BLaER1 (cell line): Measurements from ENCODE around the gene TFF2.

Experiments
- H3K27ac ChIP-seq: shearing (Covaris generic); formaldehyde crosslinking; 2 replicates; pipeline ENCODE4 v1.8.1; 2022
- H3K27me3 ChIP-seq: shearing (Covaris generic); formaldehyde crosslinking; 2 replicates; pipeline ENCODE4 v1.8.1; 2022
- H3K36me3 ChIP-seq: shearing (Covaris generic); formaldehyde crosslinking; 2 replicates; pipeline ENCODE4 v1.8.1; 2022
- H3K4me1 ChIP-seq: shearing (Covaris generic); formaldehyde crosslinking; 2 replicates; pipeline ENCODE4 v1.8.1; 2022
- H3K4me2 ChIP-seq: shearing (Covaris generic); formaldehyde crosslinking; 2 replicates; pipeline ENCODE4 v1.8.1; 2022
- H3K4me3 ChIP-seq: shearing (Covaris generic); formaldehyde crosslinking; 2 replicates; pipeline ENCODE4 v1.8.1; 2022
- H3K9ac ChIP-seq: shearing (Covaris generic); formaldehyde crosslinking; 2 replicates; pipeline ENCODE4 v1.8.1; 2022
- H3K9me3 ChIP-seq: shearing (Covaris generic); formaldehyde crosslinking; 2 replicates; pipeline ENCODE4 v1.8.1; 2022
- H4K20me1 ChIP-seq: shearing (Covaris generic); formaldehyde crosslinking; 2 replicates; pipeline ENCODE4 v1.8.1; 2022
- Cebpa-rat ChIP-seq: shearing (Covaris generic); IDR thresholded peaks from 2 replicates; pipeline ENCODE4 v1.8.1; 2022

TFF2 gene

DNA sequence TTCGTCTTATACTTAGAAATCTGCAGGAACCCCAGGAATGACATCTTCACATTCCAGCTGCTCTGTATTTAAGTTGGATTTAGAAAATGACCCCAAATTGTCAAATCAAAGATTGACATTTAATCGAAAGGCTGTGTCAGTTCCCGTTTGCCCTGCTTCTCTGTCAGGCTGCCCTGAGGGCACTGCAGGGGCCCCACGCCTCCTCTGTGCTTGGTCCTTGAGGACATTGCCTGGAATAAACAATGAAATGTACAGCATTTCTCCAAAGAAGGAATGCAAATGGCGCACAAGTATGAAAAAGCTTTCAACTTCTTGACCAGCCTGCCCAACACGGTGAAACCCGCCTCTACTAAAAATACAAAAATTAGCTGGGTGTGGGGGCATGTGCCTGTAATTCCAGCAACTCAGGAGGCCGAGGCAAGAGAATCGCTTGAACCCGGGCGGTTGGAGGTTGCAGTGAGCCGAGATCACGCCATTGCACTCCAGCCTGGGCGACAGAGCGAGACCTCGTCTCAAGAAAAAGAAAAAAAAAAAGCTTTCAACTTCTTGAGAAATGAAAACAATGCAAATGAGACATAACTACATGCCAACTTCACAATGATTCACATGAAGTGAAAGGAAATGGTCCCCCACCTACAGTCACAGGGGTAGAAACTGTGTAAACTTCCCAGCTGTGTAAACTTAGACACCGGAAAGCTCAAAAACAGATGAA lies 42.1 kb upstream of the TFF2 start:
- peak overlapping the region; percentile 81 for H3K4me2 ChIP-seq
- no peak overlapping the region for H3K9ac ChIP-seq
- H4K20me1 ChIP-seq, result no peaks in the 10 kb centered on the region
- H3K4me1 ChIP-seq, result peaks cover 97% of the 10 kb centered on the region
- no peaks in the 10 kb centered on the region; the same call in 1 of the 2 replicates for H3K36me3 ChIP-seq
- H3K27ac ChIP-seq, result peak overlapping the region; percentile 53
- no peaks in the 10 kb centered on the region for H3K9me3 ChIP-seq
- no peak overlapping the region for H3K4me3 ChIP-seq
- no peaks in the 10 kb centered on the region for H3K27me3 ChIP-seq
- TF ChIP-seq Cebpa-rat, result no peak

DNA sequence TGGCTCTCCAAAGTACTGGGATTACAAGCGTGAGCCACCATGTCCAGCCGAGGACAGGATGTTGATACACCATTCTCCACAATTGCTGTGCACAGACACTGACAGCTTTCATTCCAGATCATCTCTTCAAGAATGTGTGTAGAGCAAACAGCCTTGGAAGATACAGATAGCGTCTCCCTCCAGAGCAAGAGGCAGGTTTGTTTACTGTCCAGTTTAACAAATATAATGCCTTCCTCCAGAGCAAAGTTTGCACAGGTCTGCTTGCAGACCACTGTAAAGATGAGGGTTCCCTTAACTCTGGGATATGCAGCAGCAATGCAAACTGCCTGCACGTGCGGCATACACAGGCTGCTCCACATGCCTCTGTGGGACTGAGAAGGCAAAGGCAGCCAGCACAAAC lies 40.5 kb upstream of the TFF2 start:
- no peak overlapping the region for H3K4me3 ChIP-seq
- no peak for TF ChIP-seq Cebpa-rat
- H3K9me3 ChIP-seq, result no peaks in the 10 kb centered on the region
- H4K20me1 ChIP-seq, result no peaks in the 10 kb centered on the region
- peaks cover 95% of the 10 kb centered on the region for H3K4me1 ChIP-seq
- no peaks in the 10 kb centered on the region; the same call in 1 of the 2 replicates for H3K36me3 ChIP-seq
- H3K27ac ChIP-seq, result no peak overlapping the region
- 0 out of 2 replicates have a peak overlapping the region, but pooled peaks have one; percentile 81 for H3K4me2 ChIP-seq
- no peak overlapping the region for H3K9ac ChIP-seq
- no peaks in the 10 kb centered on the region for H3K27me3 ChIP-seq

DNA sequence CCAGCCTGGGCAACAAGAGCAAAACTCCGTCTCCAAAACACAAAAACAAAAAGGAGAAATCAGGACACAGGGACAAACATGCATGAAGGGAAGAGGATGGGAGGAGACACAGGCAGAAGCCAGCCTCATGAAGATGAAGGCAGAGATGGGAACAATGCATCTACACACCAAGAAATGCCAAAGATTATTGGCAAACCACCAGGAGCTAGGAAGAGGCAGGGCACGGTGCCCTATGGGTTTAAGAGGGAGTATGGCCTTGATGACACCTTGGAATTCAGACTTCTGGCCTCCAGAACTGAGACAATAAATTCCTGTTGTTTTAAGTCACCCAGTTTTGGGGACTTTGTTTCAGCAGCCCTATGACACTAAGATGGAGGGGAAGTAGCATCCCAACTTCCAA lies 39.9 kb upstream of the TFF2 start:
- Histone ChIP-seq H3K4me1 (peaks cover 95% of the 10 kb centered on the region), H3K9me3 (no peaks in the 10 kb centered on the region), H3K36me3 (no peaks in the 10 kb centered on the region; the same call in 1 of the 2 replicates), H4K20me1 (no peaks in the 10 kb centered on the region), H3K4me2 (no peak overlapping the region), H3K4me3 (no peak overlapping the region), H3K27ac (no peak overlapping the region), H3K9ac (no peak overlapping the region), H3K27me3 (no peaks in the 10 kb centered on the region)
- no peak for TF ChIP-seq Cebpa-rat

- Histone ChIP-seq H3K4me2 (peak overlapping the region; percentile 76), H3K27ac (no peak overlapping the region), H3K27me3 (no peaks in the 10 kb centered on the region), H3K36me3 (no peaks in the 10 kb centered on the region; the same call in 1 of the 2 replicates), H3K9me3 (no peaks in the 10 kb centered on the region), H4K20me1 (no peaks in the 10 kb centered on the region), H3K9ac (no peak overlapping the region), H3K4me3 (no peak overlapping the region), H3K4me1 (peaks cover 95% of the 10 kb centered on the region)
- no peak for TF ChIP-seq Cebpa-rat
These were observed 39.4 kb upstream of the TFF2 start for GRCh38 chr21:42390193-42390592.

- Histone ChIP-seq H3K27me3 (no peaks in the 10 kb centered on the region), H3K4me3 (no peak overlapping the region), H3K4me1 (peaks cover 95% of the 10 kb centered on the region), H3K27ac (no peak overlapping the region), H3K36me3 (no peaks in the 10 kb centered on the region; the same call in 1 of the 2 replicates), H3K9ac (no peak overlapping the region), H3K4me2 (peak overlapping the region; percentile 76), H4K20me1 (no peaks in the 10 kb centered on the region), H3K9me3 (no peaks in the 10 kb centered on the region)
- no peak for TF ChIP-seq Cebpa-rat
These were observed 38.6 kb upstream of the TFF2 start for GRCh38 chr21:42389449-42389835.

DNA sequence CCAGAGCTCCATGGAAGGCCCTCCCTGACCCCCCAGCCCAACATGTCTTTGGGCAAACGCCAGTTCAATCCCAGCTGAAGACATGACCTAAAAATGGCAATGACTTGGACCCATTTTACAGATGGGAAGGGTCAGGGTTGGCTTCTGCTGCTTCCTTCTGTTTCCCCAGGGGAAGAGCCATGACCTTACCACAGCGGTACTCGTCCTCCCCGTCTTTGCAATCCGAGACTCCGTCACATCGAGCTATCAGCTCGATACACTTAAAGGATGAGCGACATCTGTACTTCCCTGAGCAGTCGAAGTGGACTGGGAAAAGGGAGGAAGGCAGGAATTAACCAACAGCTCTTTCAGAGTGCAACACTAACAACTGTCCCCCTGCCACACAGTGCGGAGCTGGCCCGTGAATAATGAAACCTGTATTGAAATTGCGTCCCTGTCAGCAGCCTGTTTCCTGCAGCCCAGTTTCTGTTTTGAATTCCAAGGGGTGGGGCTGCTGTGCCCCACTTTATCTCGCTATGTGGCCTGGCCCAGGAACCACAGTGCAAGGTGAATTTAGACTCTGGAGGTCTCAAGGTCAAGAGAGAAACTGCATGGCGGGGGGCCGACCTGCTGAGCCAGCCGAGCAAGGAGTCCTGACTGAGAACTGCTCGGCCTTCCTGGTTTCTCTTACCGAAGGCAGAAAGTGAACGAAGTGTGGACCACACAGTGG lies 38.1 kb upstream of the TFF2 start:
- Histone ChIP-seq H3K9ac (no peak overlapping the region), H4K20me1 (no peaks in the 10 kb centered on the region), H3K27me3 (no peaks in the 10 kb centered on the region), H3K36me3 (no peaks in the 10 kb centered on the region; the same call in 1 of the 2 replicates), H3K27ac (no peak overlapping the region), H3K9me3 (no peaks in the 10 kb centered on the region), H3K4me2 (peak overlapping the region; percentile 76), H3K4me3 (no peak overlapping the region), H3K4me1 (peaks cover 97% of the 10 kb centered on the region)
- no peak for TF ChIP-seq Cebpa-rat

- H3K4me3 ChIP-seq, result no peak overlapping the region
- H3K9me3 ChIP-seq, result peaks cover 8% of the 10 kb centered on the region
- H3K27ac ChIP-seq, result no peak overlapping the region
- TF ChIP-seq Cebpa-rat, result no peak
- H3K4me2 ChIP-seq, result peak overlapping the region; percentile 76
- H3K9ac ChIP-seq, result no peak overlapping the region
- no peaks in the 10 kb centered on the region for H4K20me1 ChIP-seq
- H3K36me3 ChIP-seq, result no peaks in the 10 kb centered on the region; the same call in 1 of the 2 replicates
- H3K27me3 ChIP-seq, result no peaks in the 10 kb centered on the region
- H3K4me1 ChIP-seq, result peaks cover 98% of the 10 kb centered on the region
These were observed 37.1 kb upstream of the TFF2 start for GRCh38 chr21:42387843-42388340.

DNA sequence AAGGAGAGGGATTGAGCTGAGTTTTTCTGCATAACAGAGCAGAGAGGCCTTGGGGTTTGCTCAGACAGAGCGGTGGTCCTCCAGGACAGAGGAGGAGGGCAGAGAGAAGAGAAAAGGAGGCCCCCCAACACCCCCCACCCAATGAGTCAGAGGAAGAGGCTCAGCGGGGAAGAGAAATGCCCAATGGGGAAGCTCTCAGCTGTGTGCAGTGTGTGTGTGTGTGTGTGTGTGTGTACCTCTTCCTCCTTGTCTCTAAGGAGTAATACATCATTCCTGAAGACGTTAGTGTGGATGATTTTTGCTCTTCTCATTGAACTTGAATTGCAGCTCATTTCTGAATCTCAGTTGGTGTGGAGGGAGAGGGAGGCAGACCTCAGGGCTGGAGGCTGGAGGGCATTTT lies 36.4 kb upstream of the TFF2 start:
- no peaks in the 10 kb centered on the region for H4K20me1 ChIP-seq
- no peak overlapping the region for H3K9ac ChIP-seq
- H3K4me3 ChIP-seq, result no peak overlapping the region
- peak overlapping the region; percentile 76 for H3K4me2 ChIP-seq
- H3K9me3 ChIP-seq, result peaks cover 16% of the 10 kb centered on the region
- peaks cover 5% of the 10 kb centered on the region; the same call in 1 of the 2 replicates for H3K36me3 ChIP-seq
- no peaks in the 10 kb centered on the region for H3K27me3 ChIP-seq
- peaks cover 96% of the 10 kb centered on the region for H3K4me1 ChIP-seq
- TF ChIP-seq Cebpa-rat, result no peak
- H3K27ac ChIP-seq, result no peak overlapping the region

- Histone ChIP-seq H3K27me3 (no peaks in the 10 kb centered on the region), H3K4me1 (peaks cover 85% of the 10 kb centered on the region), H3K9me3 (peaks cover 26% of the 10 kb centered on the region), H3K4me3 (no peak overlapping the region), H3K4me2 (peak overlapping the region; percentile 67), H3K9ac (no peak overlapping the region), H3K27ac (peak overlapping the region; percentile 27; the same call in 1 of the 2 replicates), H4K20me1 (no peaks in the 10 kb centered on the region), H3K36me3 (peaks cover 10% of the 10 kb centered on the region; the same call in 1 of the 2 replicates)
- no peak for TF ChIP-seq Cebpa-rat
These were observed 35.3 kb upstream of the TFF2 start for GRCh38 chr21:42386034-42386591.
